HCT116 (cell line): ENCODE data around the gene PPP4R2. TPM values are rescaled to one million over a fixed set of nuclear protein-coding genes. Genes with fewer than 3 reads are reported as not detected.

Source experiments
- ATAC-seq: fragments of 200-7000 bp; cut with Tn5 transposase; 2 replicates; pipeline ENCODE4 v1.9.1; 2020; ENCODE audit warnings: mild to moderate bottlenecking, moderate library complexity
- BruUV-seq: library from RNA; stranded (reverse); fragments of 400-500 nt; replicated peaks from 2 replicates; lab custom pipeline; 2021; lab: Mats Ljungman, UMichigan
- CTCF ChIA-PET: fragments of 300-600 bp; sonication (Branson Sonifier 250); formaldehyde crosslinking; loops from one replicate; lab custom pipeline; 2021; ENCODE audit warnings: antibody characterized with exemption; lab: Charles Lee
- POLR2A ChIA-PET: fragments of 300-600, 350-600 bp; sonication (Branson Sonifier 250); formaldehyde crosslinking; loops from one replicate; lab custom pipeline; 2021; ENCODE audit warnings: antibody characterized with exemption; lab: Charles Lee
- RAD21 ChIA-PET, 2 experiments: fragments of 300-600 bp; sonication (Branson Sonifier 250); formaldehyde crosslinking; loops; one replicate each; lab custom pipeline; 2023; ENCODE audit warnings: low total read pairs in 2 of 2; ENCODE audit not compliant: uncharacterized antibody in 2 of 2, unreplicated experiment in 2 of 2, low non-redundant PET in 1 of 2; lab: Charles Lee
- DNase-seq: peaks from one replicate; pipeline ENCODE4 v3.0.0-alpha.2; 2010; ENCODE audit warnings: low read depth, low spot score
- H2AFZ ChIP-seq: fragments of 200-600 bp; shearing (Covaris generic), sonication (generic); 2 replicates; pipeline ENCODE4 v1.6.1; 2017; ENCODE audit warnings: low read depth, mixed run types, mixed read lengths, antibody characterized with exemption, low read length; ENCODE audit not compliant: poor library complexity, severe bottlenecking
- H3K27ac ChIP-seq: 2 replicates; pipeline ENCODE4 v1.5.1; 2012; ENCODE audit warnings: low read depth, low read length
- H3K27me3 ChIP-seq: fragments of 200-600 bp; sonication (generic); 2 replicates; pipeline ENCODE4 v1.6.1; 2016; ENCODE audit warnings: mixed run types, low read length, mixed read lengths; ENCODE audit not compliant: insufficient read depth
- H3K36me3 ChIP-seq, 2 experiments: fragments of 200-500 bp in 1 of 2; fragments of 200-600 bp in 1 of 2; sonication (Bioruptor generic) in 1 of 2; sonication (generic) in 1 of 2; 2 replicates each; pipeline versions ENCODE4 v1.5.1 to v1.6.1; 2014 to 2016; ENCODE audit warnings: low read length in 2 of 2, inconsistent platforms in 1 of 2, mixed read lengths in 1 of 2, mixed run types in 1 of 2; ENCODE audit not compliant: insufficient read depth in 2 of 2, control insufficient read depth in 1 of 2
- H3K4me1 ChIP-seq, 2 experiments: fragments of 200-600 bp in 1 of 2; sonication (generic) in 1 of 2; 2 replicates each; pipeline versions ENCODE4 v1.5.1 to v1.6.1; 2012 to 2017; ENCODE audit warnings: low read length in 2 of 2, inconsistent platforms in 1 of 2, mild to moderate bottlenecking in 1 of 2, mixed read lengths in 1 of 2, mixed run types in 1 of 2, moderate library complexity in 1 of 2; ENCODE audit not compliant: insufficient read depth in 2 of 2, control insufficient read depth in 1 of 2
- H3K4me2 ChIP-seq: fragments of 200-600 bp; sonication (generic); 2 replicates; pipeline ENCODE4 v1.6.1; 2017; ENCODE audit warnings: mixed run types, low read length, mixed read lengths
- H3K4me3 ChIP-seq, 2 experiments: fragments of 200-600 bp in 1 of 2; sonication (generic) in 1 of 2; replicated peaks in 1 of 2; 2 replicates each; pipeline ENCODE4 v1.5.1; 2011 to 2016; ENCODE audit warnings: low read length in 2 of 2, control low read depth in 1 of 2, low read depth in 1 of 2, mild to moderate bottlenecking in 1 of 2, mixed read lengths in 1 of 2, mixed run types in 1 of 2
- H3K79me2 ChIP-seq: fragments of 200-600 bp; sonication (generic); 2 replicates; pipeline ENCODE4 v1.6.1; 2017; ENCODE audit warnings: mild to moderate bottlenecking, mixed run types, low read length, moderate library complexity, mixed read lengths; ENCODE audit not compliant: insufficient read depth
- H3K9ac ChIP-seq: fragments of 200-600 bp; sonication (generic); 2 replicates; pipeline ENCODE4 v1.6.1; 2016; ENCODE audit warnings: low read length, mixed read lengths
- H3K9me2 ChIP-seq: fragments of 200-600 bp; sonication (generic), shearing (Covaris generic); 2 replicates; pipeline ENCODE4 v1.6.1; 2017; ENCODE audit warnings: mixed run types, mild to moderate bottlenecking, moderate library complexity; ENCODE audit not compliant: insufficient read depth
- H3K9me3 ChIP-seq, 2 experiments: fragments of 200-500 bp in 1 of 2; fragments of 200-600 bp in 1 of 2; sonication (Bioruptor generic) in 1 of 2; sonication (generic) in 1 of 2; 2 replicates each; pipeline ENCODE4 v1.6.1; 2014 to 2017; ENCODE audit warnings: low read length in 2 of 2, mixed read lengths in 2 of 2, inconsistent platforms in 1 of 2, low read depth in 1 of 2, mild to moderate bottlenecking in 1 of 2, mixed run types in 1 of 2, moderate library complexity in 1 of 2; ENCODE audit not compliant: control insufficient read depth in 1 of 2, insufficient read depth in 1 of 2
- H4K20me1 ChIP-seq: fragments of 200-600 bp; sonication (generic), shearing (Covaris generic); 2 replicates; pipeline ENCODE4 v1.6.1; 2017; ENCODE audit warnings: mixed run types, mild to moderate bottlenecking, moderate library complexity; ENCODE audit not compliant: insufficient read depth
- CBX3 ChIP-seq: IDR thresholded peaks from 2 replicates; pipeline ENCODE4 v1.6.1; 2012; ENCODE audit warnings: low read depth
- FOSL1 ChIP-seq: IDR thresholded peaks from 2 replicates; pipeline ENCODE4 v1.6.1; 2012; ENCODE audit warnings: low read depth
- JUND ChIP-seq: IDR thresholded peaks from 2 replicates; pipeline ENCODE4 v1.6.1; 2012
- POLR2A ChIP-seq: IDR thresholded peaks from 2 replicates; pipeline ENCODE4 v1.7.0; 2011; ENCODE audit warnings: borderline replicate concordance; ENCODE audit not compliant: insufficient read depth, insufficient read length; ENCODE audit errors: extremely low read depth
- RAD21 ChIP-seq: IDR thresholded peaks from 2 replicates; pipeline ENCODE4 v1.6.1; 2012; ENCODE audit warnings: low read depth, mild to moderate bottlenecking
- intact Hi-C: fragments of 100-400 bp; cut with micrococcal nuclease; formaldehyde crosslinking; loops from 2 replicates; pipeline ENCODE4 v1.10.0; 2022
- total RNA-seq: library from RNA; stranded (reverse); gene quantifications from one replicate; pipeline ENCODE4 v1.2.1, GENCODE V29; 2021; ENCODE audit not compliant: unreplicated experiment
- TF ChIP-seq, protein P1 (sequence below): IDR thresholded peaks from 2 replicates; pipeline ENCODE4 v1.6.1; 2012
- TF ChIP-seq, protein P2 (sequence below), 3 experiments: fragments of 200-600 bp in 1 of 3; sonication (generic) in 1 of 3; IDR thresholded peaks in 2 of 3; conservative IDR thresholded peaks in 1 of 3; 2 replicates each; pipeline ENCODE4 v1.5.1; 2012 to 2017; ENCODE audit warnings: low read depth in 2 of 3, low read length in 2 of 3, antibody characterized with exemption in 1 of 3, borderline replicate concordance in 1 of 3, control low read depth in 1 of 3, mild to moderate bottlenecking in 1 of 3, mixed read lengths in 1 of 3, mixed run types in 1 of 3, moderate library complexity in 1 of 3; ENCODE audit not compliant: insufficient read depth in 1 of 3

The PPP4R2 gene
- total RNA-seq, 1 experiment from 2014 or later: 72.5 TPM

DNA sequence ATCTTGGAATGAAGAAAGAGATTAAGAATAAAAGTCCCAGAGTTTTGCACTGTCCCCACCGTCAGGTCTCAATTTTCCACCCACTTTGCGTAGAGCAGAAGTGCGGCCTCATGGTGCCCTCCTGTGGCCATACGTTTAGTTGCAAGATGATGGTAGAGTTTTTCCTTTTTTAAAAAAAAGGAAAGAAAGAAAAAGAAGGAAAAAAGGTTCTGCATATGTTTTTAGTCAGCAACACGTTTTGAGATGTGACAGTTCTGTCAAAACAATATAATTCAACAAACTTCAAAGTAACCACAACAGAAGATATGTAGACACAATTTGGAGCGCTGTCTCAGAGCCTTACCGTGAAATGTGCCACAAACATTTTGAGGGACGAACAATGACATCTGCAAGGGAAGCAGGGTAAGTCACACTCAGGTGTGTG lies 89.5 kb downstream of the PPP4R2 start:
- peak; percentile 83 for ATAC-seq
- DNase-seq: peak; percentile 38
- ChIA-PET CTCF (interaction anchor here (0.6 to 2.7 kb wide), 3 partner anchors 216 to 420 kb away, joined by 3 to 43 read pairs (median 3); no protein-coding TSS in a partner anchor), POLR2A (no interaction called here), RAD21 (interaction anchor here (0.8 to 1.2 kb wide), 3 partner anchors 234 to 235 kb away, joined by 3 read pairs; no protein-coding TSS in a partner anchor)
- TF ChIP-seq RAD21 (peak; percentile 88), JUND (no peak), CBX3 (no peak), POLR2A (no peak)
- TF ChIP-seq, protein P1, sequence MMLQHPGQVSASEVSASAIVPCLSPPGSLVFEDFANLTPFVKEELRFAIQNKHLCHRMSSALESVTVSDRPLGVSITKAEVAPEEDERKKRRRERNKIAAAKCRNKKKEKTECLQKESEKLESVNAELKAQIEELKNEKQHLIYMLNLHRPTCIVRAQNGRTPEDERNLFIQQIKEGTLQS: no peak
- TF ChIP-seq, protein P2, sequence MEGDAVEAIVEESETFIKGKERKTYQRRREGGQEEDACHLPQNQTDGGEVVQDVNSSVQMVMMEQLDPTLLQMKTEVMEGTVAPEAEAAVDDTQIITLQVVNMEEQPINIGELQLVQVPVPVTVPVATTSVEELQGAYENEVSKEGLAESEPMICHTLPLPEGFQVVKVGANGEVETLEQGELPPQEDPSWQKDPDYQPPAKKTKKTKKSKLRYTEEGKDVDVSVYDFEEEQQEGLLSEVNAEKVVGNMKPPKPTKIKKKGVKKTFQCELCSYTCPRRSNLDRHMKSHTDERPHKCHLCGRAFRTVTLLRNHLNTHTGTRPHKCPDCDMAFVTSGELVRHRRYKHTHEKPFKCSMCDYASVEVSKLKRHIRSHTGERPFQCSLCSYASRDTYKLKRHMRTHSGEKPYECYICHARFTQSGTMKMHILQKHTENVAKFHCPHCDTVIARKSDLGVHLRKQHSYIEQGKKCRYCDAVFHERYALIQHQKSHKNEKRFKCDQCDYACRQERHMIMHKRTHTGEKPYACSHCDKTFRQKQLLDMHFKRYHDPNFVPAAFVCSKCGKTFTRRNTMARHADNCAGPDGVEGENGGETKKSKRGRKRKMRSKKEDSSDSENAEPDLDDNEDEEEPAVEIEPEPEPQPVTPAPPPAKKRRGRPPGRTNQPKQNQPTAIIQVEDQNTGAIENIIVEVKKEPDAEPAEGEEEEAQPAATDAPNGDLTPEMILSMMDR (IDR thresholded peaks at IDR 0.05 in 2 of 3, conservative IDR thresholded peaks at IDR 0.05 in 1 of 3; ENCODE audit: borderline replicate concordance in 1 of 3, insufficient read depth in 1 of 3, low read depth in 2 of 3, low read length in 2 of 3): peak; percentile 58 to 88 (median 78); a peak in 5 of 6 replicates
- Histone ChIP-seq H3K36me3 (no peaks in the 10 kb centered on the region), H3K9ac (no peak overlapping the region), H3K9me2 (no peaks in the 10 kb centered on the region), H3K4me3 (no peak overlapping the region), H3K79me2 (no peaks in the 10 kb centered on the region), H2AFZ (no peak overlapping the region), H3K27ac (no peak overlapping the region), H3K9me3 (no peaks in the 10 kb centered on the region), H3K27me3 (no peaks in the 10 kb centered on the region), H3K4me2 (peak overlapping the region; percentile 11; the same call in 1 of the 2 replicates), H3K4me1 (no peaks in the 10 kb centered on the region), H4K20me1 (no peaks in the 10 kb centered on the region)
- intact Hi-C loops: loop anchor here (1.0 to 5.0 kb wide), 4 partner anchors 148 to 1374 kb away; no protein-coding TSS in a partner anchor
- no TSS peak for BruUV-seq

DNA sequence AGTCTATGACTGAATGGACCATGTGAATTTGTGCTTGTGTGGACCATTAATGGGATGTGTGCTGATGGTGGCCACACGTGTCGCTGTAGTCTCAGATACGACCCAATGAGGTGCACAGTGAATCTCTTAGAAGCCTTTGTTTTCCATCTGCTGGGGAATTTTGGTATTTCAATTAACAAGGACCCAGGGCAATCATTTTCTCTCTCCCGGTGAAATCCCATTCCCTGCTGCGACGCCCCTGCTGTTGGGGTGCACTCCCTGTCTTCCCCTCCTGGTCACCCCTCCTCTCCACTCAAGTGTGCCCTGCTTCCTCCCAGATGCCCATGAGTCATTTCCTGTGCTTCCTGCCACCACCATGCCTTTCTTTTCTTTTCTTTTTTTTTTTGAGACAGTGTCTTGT lies 97.5 kb downstream of the PPP4R2 start:
- intact Hi-C loops: no loop called here
- Histone ChIP-seq H3K9me2 (no peaks in the 10 kb centered on the region), H3K79me2 (no peaks in the 10 kb centered on the region), H2AFZ (peak overlapping the region; percentile 98), H3K9ac (no peak overlapping the region), H3K4me1 (peaks cover 8 to 17% of the 10 kb centered on the region in 2 experiments), H3K9me3 (no peaks in the 10 kb centered on the region), H3K4me2 (peak overlapping the region; percentile 68), H3K36me3 (no peaks in the 10 kb centered on the region), H3K4me3 (peak overlapping the region in 1 of 2 experiments; percentile 16; a peak in 1 of 4 replicates), H4K20me1 (no peaks in the 10 kb centered on the region), H3K27ac (no peak overlapping the region), H3K27me3 (no peaks in the 10 kb centered on the region)
- ChIA-PET POLR2A (no interaction called here), CTCF (no interaction called here), RAD21 (no interaction called here)
- DNase-seq: peak; percentile 34
- ATAC-seq: peak; percentile 83
- TF ChIP-seq RAD21: 0 out of 2 replicates have a peak, but pooled peaks have one; percentile 13
- TF ChIP-seq, protein P2 (IDR thresholded peaks at IDR 0.05 in 2 of 3, conservative IDR thresholded peaks at IDR 0.05 in 1 of 3; ENCODE audit: borderline replicate concordance in 1 of 3, insufficient read depth in 1 of 3, low read depth in 2 of 3, low read length in 2 of 3): peak; percentile 19 to 35 (median 27); a peak in 4 of 6 replicates
- no peak for TF ChIP-seq FOSL1
- no TSS peak for BruUV-seq
